ENCODE results near the gene FAM187B. TPM values are rescaled to one million over a fixed set of nuclear protein-coding genes. Genes with fewer than 3 reads are reported as not detected.

FAM187B gene
- total and polyA plus RNA-seq, 2 of the 8 experiments (the other 6 are each of a cell fraction or from before 2014, with no cell fraction given): not detected

GRCh38 chr19:35247526-35248309 is 19.2 kb upstream of the FAM187B start (continued):
- TF ChIP-seq, protein P1, sequence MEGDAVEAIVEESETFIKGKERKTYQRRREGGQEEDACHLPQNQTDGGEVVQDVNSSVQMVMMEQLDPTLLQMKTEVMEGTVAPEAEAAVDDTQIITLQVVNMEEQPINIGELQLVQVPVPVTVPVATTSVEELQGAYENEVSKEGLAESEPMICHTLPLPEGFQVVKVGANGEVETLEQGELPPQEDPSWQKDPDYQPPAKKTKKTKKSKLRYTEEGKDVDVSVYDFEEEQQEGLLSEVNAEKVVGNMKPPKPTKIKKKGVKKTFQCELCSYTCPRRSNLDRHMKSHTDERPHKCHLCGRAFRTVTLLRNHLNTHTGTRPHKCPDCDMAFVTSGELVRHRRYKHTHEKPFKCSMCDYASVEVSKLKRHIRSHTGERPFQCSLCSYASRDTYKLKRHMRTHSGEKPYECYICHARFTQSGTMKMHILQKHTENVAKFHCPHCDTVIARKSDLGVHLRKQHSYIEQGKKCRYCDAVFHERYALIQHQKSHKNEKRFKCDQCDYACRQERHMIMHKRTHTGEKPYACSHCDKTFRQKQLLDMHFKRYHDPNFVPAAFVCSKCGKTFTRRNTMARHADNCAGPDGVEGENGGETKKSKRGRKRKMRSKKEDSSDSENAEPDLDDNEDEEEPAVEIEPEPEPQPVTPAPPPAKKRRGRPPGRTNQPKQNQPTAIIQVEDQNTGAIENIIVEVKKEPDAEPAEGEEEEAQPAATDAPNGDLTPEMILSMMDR (IDR thresholded peaks at IDR 0.05; ENCODE audit: control extremely low read depth in 1 of 3, insufficient read depth in 1 of 3, low read depth in 1 of 3, low read length in 3 of 3): peak; percentile 73 to 81 (median 77)
- TF ChIP-seq CBX5 (IDR thresholded peaks at IDR 0.05; ENCODE audit: low read depth, low read length): no peak
- 0 out of 2 replicates have a peak, but pooled peaks have one; percentile 28 for TF ChIP-seq CHD2 (IDR thresholded peaks at IDR 0.05; ENCODE audit: low read length)
